ENCODE results near the gene CCM2.

CCM2 gene

DNA sequence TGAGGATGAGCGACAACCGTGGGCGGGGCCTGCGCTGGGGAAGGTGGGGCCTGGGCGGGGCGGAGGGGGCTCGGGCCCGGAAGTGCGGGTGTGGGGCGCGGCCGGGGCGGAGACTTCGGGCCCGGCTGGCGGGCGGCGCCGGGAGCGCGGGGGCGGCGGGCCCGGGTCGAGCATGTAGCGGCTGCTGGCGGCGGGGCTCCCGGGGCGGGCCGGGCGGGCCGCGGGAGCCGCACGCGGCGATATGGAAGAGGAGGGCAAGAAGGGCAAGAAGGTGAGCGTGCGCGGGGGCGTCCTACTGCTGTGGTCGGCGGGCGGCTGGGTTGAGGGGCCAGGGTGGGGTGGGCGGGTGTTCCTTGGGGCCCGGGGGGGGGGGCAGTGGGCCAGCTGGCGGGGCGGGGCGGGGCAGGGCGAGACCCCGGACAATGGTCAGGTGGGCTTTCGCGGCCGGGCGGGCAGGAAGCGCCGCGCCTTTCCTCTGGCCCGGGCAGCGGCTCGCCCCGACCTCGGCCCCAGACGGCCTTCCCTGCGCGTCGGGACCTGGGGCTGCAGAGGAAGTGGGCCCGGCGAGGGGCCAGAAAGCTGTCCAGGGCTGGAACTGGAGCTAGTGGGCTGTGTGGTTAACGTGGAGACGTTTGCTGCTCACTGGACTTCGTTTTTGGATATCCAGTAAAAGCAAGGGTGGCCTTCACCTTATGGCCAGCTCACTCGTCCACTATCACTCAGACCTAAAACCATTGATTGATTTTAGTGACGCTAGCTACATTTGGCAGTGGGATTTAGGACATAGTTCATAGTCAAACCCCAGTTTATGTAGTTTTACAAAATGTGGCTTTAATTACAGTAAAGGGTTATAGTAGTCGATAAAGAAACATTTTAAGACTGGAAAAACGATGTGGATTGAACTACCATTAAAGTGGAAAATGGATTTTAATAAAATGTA, at the start of gene CCM2:
TSS of gene CCM2 (plus strand) at position 109 of the 940 bp plus-strand sequence. CDS start at position 242, 133 bp downstream.
- DNase-seq: no peak

DNA sequence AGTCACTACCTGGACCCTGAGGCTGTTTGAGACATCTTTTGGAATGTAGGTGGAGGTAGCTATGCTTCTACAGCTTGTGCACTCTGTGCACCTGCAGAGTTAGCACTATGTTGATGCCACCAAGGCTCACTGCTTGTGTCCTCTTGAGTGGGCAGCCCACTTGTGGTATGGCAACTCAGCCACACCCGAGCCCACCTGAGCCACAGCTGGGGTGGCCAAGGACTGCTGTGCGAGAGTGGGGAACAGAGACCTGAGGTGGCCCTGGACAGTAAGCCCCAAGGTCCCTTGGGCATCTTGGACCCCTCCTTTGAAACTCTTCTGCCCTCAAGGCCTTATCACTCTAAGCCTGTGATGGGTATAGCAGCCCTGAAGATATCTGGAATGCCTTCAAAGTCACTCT, 46.8 kb upstream of the CCM2 start:
- DNase-seq: no peak

- no peak for DNase-seq
These were observed 44.3 kb upstream of the CCM2 start for GRCh38 chr7:44955733-44956132.

DNA sequence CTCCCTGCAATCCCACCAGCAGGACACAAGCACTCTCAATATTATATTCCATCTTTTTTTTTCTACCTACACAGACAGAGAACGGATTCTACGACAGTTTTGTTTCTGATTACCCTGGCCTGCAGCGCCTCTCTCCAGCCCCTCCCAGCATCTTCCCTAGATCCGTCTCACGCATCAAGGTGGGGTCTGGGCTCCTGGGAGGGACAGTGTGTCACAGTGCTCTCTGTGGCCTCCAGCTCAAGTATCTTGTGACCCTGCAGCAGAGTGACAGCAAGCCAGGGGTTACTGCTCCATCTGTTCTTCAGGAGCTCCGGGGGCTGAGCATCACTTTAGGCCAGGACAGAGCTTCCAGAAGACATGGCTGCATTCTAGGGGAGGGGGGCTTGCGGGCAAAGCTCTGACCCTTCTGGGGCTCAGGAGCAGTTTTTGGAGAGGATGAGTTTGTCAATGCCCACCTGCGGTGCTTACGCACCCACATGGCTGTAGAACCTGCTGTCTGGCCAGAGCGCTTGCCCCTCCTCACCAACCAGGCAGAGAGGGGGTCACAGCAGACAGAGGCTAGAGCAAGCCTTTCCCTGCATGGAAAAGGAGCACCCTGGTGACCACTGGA, 43.7 kb upstream of the CCM2 start:
- no peak for DNase-seq

- DNase-seq: no peak
These were observed 41.2 kb upstream of the CCM2 start for GRCh38 chr7:44958645-44959344.

GRCh38 chr7:44959433-44959951, 40.5 kb upstream of the CCM2 start:
- DNase-seq: peak; percentile 55

GRCh38 chr7:44960011-44960580, 39.9 kb upstream of the CCM2 start:
- no peak for DNase-seq

DNA sequence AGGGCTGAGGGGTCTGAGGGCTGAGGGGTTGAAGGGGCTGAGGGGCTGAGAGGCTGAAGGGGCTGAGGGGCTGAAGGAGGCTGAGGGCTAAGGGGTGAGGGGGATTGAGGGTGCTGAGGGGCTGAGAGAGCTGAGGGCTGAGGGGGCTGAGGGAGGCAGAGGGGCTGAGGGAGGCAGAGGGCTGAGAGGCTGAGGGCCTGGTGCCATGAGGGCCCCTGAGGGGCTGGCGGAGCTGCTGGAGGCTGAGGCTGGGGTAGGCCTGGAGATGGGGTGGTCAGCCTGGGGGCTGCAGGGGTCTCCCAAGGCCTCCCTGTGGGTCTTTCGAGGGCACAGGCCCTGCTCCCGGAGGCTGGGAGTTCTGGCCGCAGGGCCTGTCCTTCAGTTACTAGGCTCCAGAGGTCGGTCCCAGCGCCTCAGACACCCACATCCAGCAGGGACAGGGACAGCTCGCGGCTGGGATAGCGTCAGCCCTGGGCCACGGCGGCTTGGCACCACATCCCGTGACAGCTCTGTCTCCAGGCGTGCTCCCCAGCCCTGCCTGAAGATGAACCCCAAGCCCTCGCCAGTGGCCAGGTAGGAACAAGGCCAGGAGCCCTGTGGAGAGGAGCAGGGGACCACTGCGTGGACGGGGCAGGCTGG, 38.0 kb upstream of the CCM2 start:
- DNase-seq: no peak

- no peak for DNase-seq
These were observed 37.3 kb upstream of the CCM2 start for GRCh38 chr7:44962483-44963251.

DNA sequence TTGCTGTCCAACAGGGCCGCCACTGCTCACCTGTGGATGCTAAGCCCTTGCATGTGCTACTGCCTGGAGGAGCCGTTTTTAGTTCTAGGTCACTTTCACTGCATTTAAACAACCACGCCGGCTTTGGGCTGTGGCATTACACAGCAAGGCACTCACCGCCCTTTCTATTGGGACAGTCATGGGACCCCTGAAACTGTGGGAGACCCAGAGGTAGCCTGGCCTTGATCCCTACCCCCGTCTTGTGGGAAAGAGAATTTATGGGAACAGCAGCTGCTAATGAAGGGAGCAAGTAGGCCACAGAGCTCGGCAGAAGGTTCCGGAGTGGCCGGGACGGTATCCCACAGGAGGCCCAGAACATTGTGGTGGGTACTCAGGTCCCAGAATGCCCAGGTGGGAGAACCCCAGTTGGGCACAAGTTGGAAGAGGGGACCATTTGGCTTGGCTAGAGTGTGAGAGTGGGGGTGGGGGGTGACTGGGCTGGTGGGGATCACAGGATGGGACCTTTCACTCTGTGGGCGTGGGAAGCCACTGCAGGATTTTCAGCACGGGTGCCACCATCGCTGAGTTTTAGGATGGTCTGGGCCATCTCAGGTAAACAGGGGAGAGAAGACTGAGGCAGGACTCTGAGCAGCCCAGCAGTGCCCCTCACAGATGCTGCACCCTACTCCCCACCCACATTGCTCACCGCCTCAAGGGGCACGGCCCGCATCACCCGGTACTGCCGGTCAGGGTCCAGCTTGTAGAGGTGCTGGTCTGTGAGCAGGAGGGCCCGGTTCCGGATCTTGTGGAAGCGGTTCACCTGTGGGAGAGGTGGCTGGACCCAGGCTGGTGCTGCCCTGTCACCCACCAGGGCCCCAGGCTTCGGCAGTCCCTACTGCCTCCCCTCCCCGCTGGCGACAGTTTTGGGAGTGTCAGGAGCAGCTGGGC, 36.4 kb upstream of the CCM2 start:
- DNase-seq: no peak

DNA sequence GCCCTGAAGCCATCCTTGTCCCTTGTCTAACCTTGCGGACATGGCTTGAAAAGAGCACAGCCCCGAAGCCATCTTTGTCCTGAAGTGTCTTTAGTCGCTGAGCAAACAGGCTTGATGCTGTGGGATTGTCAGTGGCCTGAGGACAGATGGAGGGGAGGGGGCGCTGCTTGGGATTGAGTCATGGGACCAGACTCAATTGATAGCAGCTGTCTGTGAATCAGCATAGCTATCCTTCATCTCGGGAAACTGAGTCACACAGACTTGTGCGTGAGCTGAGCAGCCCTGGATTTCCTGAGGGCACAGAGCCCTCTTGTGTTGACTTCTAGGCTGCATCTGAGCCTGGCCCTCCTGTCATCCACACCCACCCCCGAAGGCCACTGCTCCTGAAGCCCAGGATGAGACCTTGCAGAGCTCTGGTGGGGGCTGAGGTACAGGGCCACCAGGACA, 35.6 kb upstream of the CCM2 start:
- DNase-seq: no peak

- DNase-seq: no peak
These were observed 35.1 kb upstream of the CCM2 start for GRCh38 chr7:44964831-44965440.

DNA sequence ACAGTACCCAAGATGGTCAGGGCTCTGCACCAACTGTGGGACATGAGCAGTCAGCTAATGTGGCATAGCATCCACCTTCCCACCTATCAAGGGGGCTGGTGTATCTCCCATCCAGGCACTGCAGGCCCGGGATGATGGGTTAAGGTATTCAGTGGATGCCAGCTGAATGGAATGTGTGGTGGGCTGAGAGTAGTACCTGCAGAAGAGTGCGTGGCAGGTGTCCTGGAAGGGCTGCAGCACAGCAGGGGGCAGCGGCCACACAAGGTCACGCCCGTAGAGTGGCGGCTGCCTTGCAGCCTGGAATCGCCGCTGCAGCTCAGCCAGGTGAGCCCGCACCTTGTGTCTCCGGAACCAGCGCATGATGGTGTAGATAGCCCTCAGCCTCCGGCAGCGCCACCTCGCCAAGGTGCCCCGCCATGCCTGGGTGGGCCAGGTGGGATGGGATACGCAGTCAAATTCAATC, 34.5 kb upstream of the CCM2 start:
- DNase-seq: no peak

DNA sequence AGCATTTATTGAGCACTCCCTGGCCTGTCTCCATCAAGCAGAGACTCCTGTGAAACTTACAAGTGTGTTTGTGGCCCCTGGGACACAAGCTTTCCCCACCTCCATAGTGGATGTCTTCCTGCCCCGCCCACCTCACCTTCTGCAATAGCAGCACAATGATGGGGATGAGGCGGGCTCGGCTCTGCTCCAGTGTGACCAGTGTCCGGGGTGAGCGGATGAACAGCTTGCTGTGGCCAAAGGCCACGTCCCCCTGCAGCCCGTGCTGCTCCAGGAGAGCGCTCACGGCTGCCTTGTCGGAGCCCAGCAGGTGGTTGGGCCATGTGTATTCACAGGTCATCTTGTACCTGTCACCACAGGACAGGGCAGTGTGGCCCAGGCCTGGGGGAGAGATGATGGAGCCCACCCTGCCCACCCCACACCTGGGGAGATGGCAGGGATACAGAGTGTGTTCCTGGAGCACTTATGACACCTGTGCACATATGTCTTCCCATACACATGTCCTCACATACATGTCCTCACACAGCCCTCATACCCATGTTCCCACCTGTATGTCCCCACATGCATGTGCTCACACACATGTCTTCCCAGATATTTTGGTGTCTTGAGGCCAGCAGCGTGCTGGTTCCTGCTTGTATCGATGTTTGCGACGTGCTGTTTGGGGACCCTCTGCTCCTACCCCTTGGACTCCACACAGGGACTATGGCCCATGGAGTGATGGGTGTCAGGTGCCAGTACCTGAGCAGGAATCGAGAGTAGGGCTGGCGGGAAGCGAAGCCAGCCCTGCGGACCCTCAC, 33.9 kb upstream of the CCM2 start:
- no peak for DNase-seq

DNA sequence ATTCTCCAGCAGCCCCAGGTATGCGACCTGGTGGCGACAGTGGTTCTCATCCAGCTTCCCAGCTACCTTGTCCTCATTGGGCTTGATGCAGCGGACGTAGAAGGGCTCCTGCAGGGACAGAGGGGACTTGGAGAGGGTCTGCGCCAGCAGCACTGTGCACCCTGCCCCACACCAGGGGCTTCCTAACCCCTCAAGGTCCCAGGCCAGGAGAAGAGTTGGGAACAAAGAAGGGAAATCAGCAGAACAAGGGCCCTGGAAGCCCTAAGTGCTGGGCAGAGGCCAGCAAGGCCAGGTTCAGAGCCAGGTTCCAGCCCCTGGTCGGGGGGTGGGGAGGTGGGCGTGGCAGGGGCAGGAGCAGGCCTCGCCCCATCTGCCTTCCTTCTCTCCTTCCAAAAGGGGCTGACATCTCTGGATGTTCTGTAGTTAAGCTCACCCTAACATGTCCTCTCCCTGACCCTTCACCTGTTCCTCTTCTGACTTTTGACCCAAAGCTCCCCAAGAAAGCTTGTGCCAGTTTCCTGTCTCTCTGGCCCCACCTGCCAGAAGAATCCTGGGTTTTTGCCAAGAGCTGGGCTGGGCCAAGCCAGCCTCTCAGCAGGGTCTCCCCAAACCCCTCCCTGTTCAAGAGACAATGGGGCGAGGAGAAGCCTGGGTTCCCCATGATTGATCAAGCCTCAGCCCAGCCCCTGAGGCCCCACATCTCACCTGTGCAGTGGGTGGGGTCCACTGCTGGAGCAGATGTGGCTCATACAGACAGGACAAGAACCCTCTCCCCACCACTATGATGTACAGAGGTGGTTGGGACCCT, 33.1 kb upstream of the CCM2 start:
- no peak for DNase-seq

DNA sequence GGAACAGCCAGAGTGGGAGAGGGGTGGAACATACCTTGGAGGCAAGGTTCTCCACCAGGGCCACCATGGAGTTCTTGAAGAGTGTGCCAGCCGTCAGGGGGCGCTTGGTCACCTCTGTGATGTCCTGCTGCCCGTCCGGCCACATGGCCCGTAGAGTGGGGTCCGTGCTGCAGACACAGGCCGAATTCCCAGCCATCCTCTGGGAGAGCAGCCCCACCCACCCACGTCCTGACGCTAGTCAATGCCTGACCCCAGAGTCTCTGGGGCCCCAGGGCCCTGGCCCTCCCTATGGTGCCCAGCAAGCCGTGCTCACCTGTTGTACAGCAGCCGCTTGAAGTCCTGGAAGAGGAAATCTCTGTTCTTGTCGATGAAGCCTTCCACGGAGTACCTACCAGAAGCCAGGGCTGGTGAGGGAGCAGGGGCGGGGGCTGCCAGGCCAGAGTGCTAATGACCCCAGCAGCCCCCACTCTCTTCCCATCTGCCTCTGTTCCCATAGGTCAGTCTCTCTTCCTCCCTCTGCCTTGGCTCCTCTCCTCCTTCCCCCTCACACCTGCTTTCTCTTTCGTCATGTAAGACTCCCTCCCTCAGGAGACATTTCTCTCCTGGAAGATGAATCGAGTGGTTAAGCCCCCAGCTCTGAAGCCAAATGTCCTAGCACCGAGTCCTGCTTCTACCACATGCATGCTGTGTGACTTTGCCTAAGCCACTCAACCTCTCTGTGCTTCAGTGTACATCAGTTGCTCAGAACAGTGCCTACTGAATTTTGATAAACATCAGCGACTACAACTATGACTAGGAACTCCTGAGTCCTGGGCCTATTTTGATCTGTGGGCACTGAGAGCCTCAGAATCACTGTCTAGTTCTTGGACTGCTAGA, 32.2 kb upstream of the CCM2 start:
- DNase-seq: no peak

DNA sequence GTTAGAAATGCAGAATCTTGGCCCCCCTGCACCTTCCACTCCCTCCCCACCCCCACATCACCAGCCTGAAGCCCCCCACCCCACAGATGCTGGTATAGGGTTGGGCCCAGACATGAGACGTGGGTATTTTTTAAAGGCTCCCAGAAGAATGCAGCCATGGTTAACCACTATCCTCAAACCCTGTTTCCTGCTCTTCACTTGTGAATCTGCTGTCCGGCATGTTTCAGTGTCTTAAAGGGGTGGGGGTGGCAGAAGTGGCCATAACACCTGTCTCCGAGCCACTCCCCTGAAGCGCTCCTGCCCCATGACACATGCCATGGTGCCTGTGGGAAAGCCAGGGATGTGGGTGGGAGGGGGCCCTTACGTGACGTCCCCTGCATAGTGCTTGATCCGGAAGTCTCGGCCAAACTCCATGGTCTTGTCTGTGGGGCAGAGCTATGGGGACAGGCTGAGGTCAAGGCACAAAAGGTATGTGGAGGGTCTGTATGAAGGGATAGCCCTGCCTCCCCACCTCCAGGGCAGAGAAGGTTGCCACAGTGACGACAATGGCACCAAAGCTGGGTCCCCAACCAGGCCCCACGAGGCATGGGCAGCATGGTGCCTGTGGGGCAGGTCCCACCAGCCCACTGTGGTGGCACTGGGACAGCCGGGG, 30.8 kb upstream of the CCM2 start:
- DNase-seq: no peak
